Stomach smooth muscle (tissue), 2 donors: ENCODE measurements around the gene RUFY3.
"Not testable (repeated sequence)": the region's sequence is repeated elsewhere in the genome, so short reads cannot be mapped to it uniquely, and the experiment has no call there.

Experiments used
- H3K27ac ChIP-seq: one replicate; pipeline ENCODE4 v1.7.0; 2013; ENCODE audit warnings: mild to moderate bottlenecking, low read length, inconsistent platforms
- H3K27me3 ChIP-seq, 2 donors: one replicate each; pipeline ENCODE4 v1.7.0; 2013; ENCODE audit warnings: low read length in 2 of 2; ENCODE audit not compliant: insufficient read depth in 2 of 2, control insufficient read depth in 1 of 2
- H3K36me3 ChIP-seq, 2 donors: one replicate each; pipeline ENCODE4 v1.7.0; 2013; ENCODE audit warnings: low read length in 2 of 2; ENCODE audit not compliant: control insufficient read depth in 2 of 2, insufficient read depth in 2 of 2
- H3K4me1 ChIP-seq: one replicate; pipeline ENCODE4 v1.7.0; 2013; ENCODE audit warnings: low read length; ENCODE audit not compliant: control insufficient read depth, insufficient read depth
- H3K4me3 ChIP-seq, 2 donors: one replicate each; pipeline ENCODE4 v1.7.0; 2013; ENCODE audit warnings: low read length in 2 of 2
- H3K9ac ChIP-seq, 2 donors: one replicate each; pipeline ENCODE4 v1.7.0; 2013; ENCODE audit warnings: low read length in 2 of 2, mild to moderate bottlenecking in 1 of 2
- H3K9me3 ChIP-seq, 2 donors: one replicate each; pipeline ENCODE4 v1.7.0; 2013; ENCODE audit warnings: low read length in 2 of 2; ENCODE audit not compliant: control insufficient read depth in 2 of 2
- donor health status: healthy.
- donor health status: Pancreatic carcinoma.

RUFY3 gene

GRCh38 chr4:70759126-70759525 lies 37.4 kb downstream of the RUFY3 start:
- no peak overlapping the region for H3K4me3 ChIP-seq
- H3K9ac ChIP-seq: no peak overlapping the region
- no peaks in the 10 kb centered on the region for H3K4me1 ChIP-seq
- H3K36me3 ChIP-seq: peaks cover 1 to 10% of the 10 kb centered on the region in 2 donors
- H3K9me3 ChIP-seq: no peaks in the 10 kb centered on the region
- H3K27me3 ChIP-seq: no peaks in the 10 kb centered on the region
- H3K27ac ChIP-seq: no peak overlapping the region

GRCh38 chr4:70759627-70760026 lies 37.9 kb downstream of the RUFY3 start:
- Histone ChIP-seq H3K27ac (no peak overlapping the region), H3K27me3 (no peaks in the 10 kb centered on the region), H3K9ac (no peak overlapping the region)

GRCh38 chr4:70760662-70761061 lies 38.9 kb downstream of the RUFY3 start:
- Histone ChIP-seq H3K27me3 (no peaks in the 10 kb centered on the region), H3K4me1 (no peaks in the 10 kb centered on the region), H3K27ac (no peak overlapping the region), H3K9ac (no peak overlapping the region), H3K36me3 (peaks cover 11 to 17% of the 10 kb centered on the region in 2 donors), H3K4me3 (no peak overlapping the region), H3K9me3 (no peaks in the 10 kb centered on the region)

More at GRCh38 chr4:70759627-70760026, 37.9 kb downstream of the RUFY3 start:
- Histone ChIP-seq H3K36me3 (peaks cover 6 to 15% of the 10 kb centered on the region in 2 donors), H3K9me3 (no peaks in the 10 kb centered on the region), H3K4me3 (no peak overlapping the region), H3K4me1 (no peaks in the 10 kb centered on the region)

GRCh38 chr4:70761276-70761816 lies 39.6 kb downstream of the RUFY3 start:
- Histone ChIP-seq H3K27ac (no peak overlapping the region), H3K9me3 (no peaks in the 10 kb centered on the region), H3K4me3 (no peak overlapping the region), H3K27me3 (no peaks in the 10 kb centered on the region), H3K36me3 (peaks cover 11 to 19% of the 10 kb centered on the region in 2 donors), H3K9ac (no peak overlapping the region), H3K4me1 (no peaks in the 10 kb centered on the region)

GRCh38 chr4:70765368-70765767 lies 43.6 kb downstream of the RUFY3 start:
- H3K9me3 ChIP-seq: no peaks in the 10 kb centered on the region
- H3K36me3 ChIP-seq: peaks cover 21 to 32% of the 10 kb centered on the region in 2 donors
- H3K27me3 ChIP-seq: no peaks in the 10 kb centered on the region

GRCh38 chr4:70768301-70768948 lies 46.7 kb downstream of the RUFY3 start:
- Histone ChIP-seq H3K4me1 (no peaks in the 10 kb centered on the region), H3K4me3 (no peak overlapping the region), H3K27ac (no peak overlapping the region), H3K27me3 (no peaks in the 10 kb centered on the region), H3K36me3 (peaks cover 24 to 33% of the 10 kb centered on the region in 2 donors), H3K9ac (no peak overlapping the region), H3K9me3 (no peaks in the 10 kb centered on the region)

More at GRCh38 chr4:70765368-70765767, 43.6 kb downstream of the RUFY3 start:
- H3K4me1 ChIP-seq: no peaks in the 10 kb centered on the region
- no peak overlapping the region for H3K4me3 ChIP-seq
- no peak overlapping the region for H3K27ac ChIP-seq
- H3K9ac ChIP-seq: no peak overlapping the region

GRCh38 chr4:70769396-70769795 lies 47.6 kb downstream of the RUFY3 start:
- not testable (repeated sequence) for H3K27me3 ChIP-seq, H3K9ac ChIP-seq, H3K4me3 ChIP-seq, H3K4me1 ChIP-seq, H3K9me3 ChIP-seq, H3K27ac ChIP-seq
- H3K36me3 ChIP-seq: peaks cover 20 to 26% of the 10 kb centered on the region in 2 donors

- H3K27me3 ChIP-seq: no peaks in the 10 kb centered on the region
- H3K9me3 ChIP-seq: no peaks in the 10 kb centered on the region
- no peak overlapping the region for H3K9ac ChIP-seq
- H3K27ac ChIP-seq: no peak overlapping the region
- H3K36me3 ChIP-seq: peaks cover 23 to 24% of the 10 kb centered on the region in 2 donors
- H3K4me1 ChIP-seq: no peaks in the 10 kb centered on the region
- H3K4me3 ChIP-seq: no peak overlapping the region
Observed at GRCh38 chr4:70772929-70773555, 51.3 kb downstream of the RUFY3 start.

GRCh38 chr4:70778888-70779422 lies 57.2 kb downstream of the RUFY3 start:
- Histone ChIP-seq H3K36me3 (peaks cover 11 to 21% of the 10 kb centered on the region in 2 donors), H3K27me3 (no peaks in the 10 kb centered on the region), H3K4me1 (no peaks in the 10 kb centered on the region), H3K4me3 (no peak overlapping the region), H3K27ac (peak overlapping the region; percentile 20), H3K9ac (no peak overlapping the region), H3K9me3 (no peaks in the 10 kb centered on the region)

GRCh38 chr4:70783096-70783495 lies 61.3 kb downstream of the RUFY3 start:
- no peak overlapping the region for H3K27ac ChIP-seq
- no peaks in the 10 kb centered on the region for H3K4me1 ChIP-seq
- no peaks in the 10 kb centered on the region for H3K9me3 ChIP-seq
- no peak overlapping the region for H3K4me3 ChIP-seq
- no peaks in the 10 kb centered on the region for H3K27me3 ChIP-seq
- no peak overlapping the region for H3K9ac ChIP-seq
- H3K36me3 ChIP-seq: peaks cover 7 to 14% of the 10 kb centered on the region in 2 donors

- Histone ChIP-seq H3K9me3 (no peaks in the 10 kb centered on the region), H3K36me3 (peaks cover 6 to 29% of the 10 kb centered on the region in 2 donors), H3K4me3 (no peak overlapping the region), H3K27ac (no peak overlapping the region), H3K4me1 (no peaks in the 10 kb centered on the region), H3K9ac (no peak overlapping the region), H3K27me3 (no peaks in the 10 kb centered on the region)
Observed at GRCh38 chr4:70787496-70787895, 65.7 kb downstream of the RUFY3 start.
